PC-9 (cell line): ENCODE measurements around the gene OR8S1. TPM values are rescaled to one million over a fixed set of nuclear protein-coding genes. Genes with fewer than 3 reads are reported as not detected.

ENCODE experiments used
- BruUV-seq: library from RNA; stranded (reverse); fragments of 400-500 nt; replicated peaks from 2 replicates; lab custom pipeline; 2021; lab: Mats Ljungman, UMichigan
- CTCF ChIA-PET: fragments of 300-600 bp; sonication (Branson Sonifier 250); formaldehyde crosslinking; loops from one replicate; lab custom pipeline; 2022; ENCODE audit warnings: antibody characterized with exemption; lab: Charles Lee
- POLR2A ChIA-PET: fragments of 300-600 bp; sonication (Branson Sonifier 250); formaldehyde crosslinking; loops from one replicate; lab custom pipeline; 2022; ENCODE audit warnings: antibody characterized with exemption; ENCODE audit not compliant: unreplicated experiment; lab: Charles Lee
- DNase-seq, 2 experiments: peaks; one replicate each; pipeline versions ENCODE4 v3.0.0 to v3.0.0-alpha.2; 2015 to 2022; ENCODE audit warnings: mixed read lengths in 1 of 2
- H2AFZ ChIP-seq: fragments of 200-600 bp; sonication (generic); 2 replicates; pipeline ENCODE4 v1.8.1; 2017; ENCODE audit warnings: antibody characterized with exemption
- H3F3A ChIP-seq: fragments of 200-600 bp; sonication (generic); 2 replicates; pipeline ENCODE4 v1.8.1; 2017; ENCODE audit warnings: antibody characterized with exemption, mild to moderate bottlenecking, low read depth; ENCODE audit not compliant: insufficient read depth
- H3K27ac ChIP-seq: fragments of 200-600 bp; sonication (generic); 2 replicates; pipeline ENCODE4 v1.6.1; 2016; ENCODE audit warnings: mixed run types
- H3K27me3 ChIP-seq: fragments of 200-600 bp; sonication (generic); 2 replicates; pipeline ENCODE4 v1.6.1; 2016; ENCODE audit warnings: low read depth, mixed run types; ENCODE audit not compliant: insufficient read depth
- H3K36me3 ChIP-seq: fragments of 200-600 bp; sonication (generic); 2 replicates; pipeline ENCODE4 v1.6.1; 2016; ENCODE audit warnings: low read depth, mixed run types
- H3K4me1 ChIP-seq: fragments of 200-600 bp; sonication (generic); replicated peaks from 2 replicates; pipeline ENCODE4 v1.6.1; 2016; ENCODE audit warnings: mixed run types; ENCODE audit not compliant: insufficient read depth
- H3K4me2 ChIP-seq: fragments of 200-600 bp; sonication (generic); 2 replicates; pipeline ENCODE4 v1.6.1; 2017; ENCODE audit warnings: mixed run types
- H3K4me3 ChIP-seq: fragments of 200-600 bp; sonication (generic); 2 replicates; pipeline ENCODE4 v1.6.1; 2016; ENCODE audit warnings: mixed run types
- H3K79me2 ChIP-seq: fragments of 200-600 bp; sonication (generic); 2 replicates; pipeline ENCODE4 v1.6.1; 2017; ENCODE audit warnings: low read depth, mixed run types
- H3K9me2 ChIP-seq: fragments of 200-600 bp; sonication (generic); 2 replicates; pipeline ENCODE4 v1.8.1; 2017; ENCODE audit warnings: mild to moderate bottlenecking; ENCODE audit not compliant: insufficient read depth
- H3K9me3 ChIP-seq: fragments of 200-600 bp; sonication (generic); 2 replicates; pipeline ENCODE4 v1.8.1; 2016; ENCODE audit warnings: low read depth; ENCODE audit not compliant: insufficient read depth
- H4K20me1 ChIP-seq: fragments of 200-600 bp; sonication (generic); 2 replicates; pipeline ENCODE4 v1.8.1; 2017; ENCODE audit not compliant: insufficient read depth
- EZH2 ChIP-seq: fragments of 200-600 bp; sonication (generic); IDR thresholded peaks from 2 replicates; pipeline ENCODE4 v1.8.0; 2017; ENCODE audit warnings: antibody characterized with exemption, low read depth
- intact Hi-C: fragments of 100-400 bp; cut with micrococcal nuclease; formaldehyde crosslinking; loops from one replicate; pipeline ENCODE4 v1.10.0; 2022; ENCODE audit not compliant: unreplicated experiment
- total RNA-seq: library from RNA; stranded (reverse); gene quantifications from 2 replicates; pipeline ENCODE4 v1.2.3, GENCODE V29; 2021
- TF ChIP-seq, protein P1 (sequence below): fragments of 200-600 bp; sonication (generic); conservative IDR thresholded peaks from 2 replicates; pipeline ENCODE4 v1.6.1; 2017; ENCODE audit warnings: mixed run types, antibody characterized with exemption, mild to moderate bottlenecking, moderate library complexity

The OR8S1 gene
- total RNA-seq, 1 experiment from 2014 or later: not detected

DNA sequence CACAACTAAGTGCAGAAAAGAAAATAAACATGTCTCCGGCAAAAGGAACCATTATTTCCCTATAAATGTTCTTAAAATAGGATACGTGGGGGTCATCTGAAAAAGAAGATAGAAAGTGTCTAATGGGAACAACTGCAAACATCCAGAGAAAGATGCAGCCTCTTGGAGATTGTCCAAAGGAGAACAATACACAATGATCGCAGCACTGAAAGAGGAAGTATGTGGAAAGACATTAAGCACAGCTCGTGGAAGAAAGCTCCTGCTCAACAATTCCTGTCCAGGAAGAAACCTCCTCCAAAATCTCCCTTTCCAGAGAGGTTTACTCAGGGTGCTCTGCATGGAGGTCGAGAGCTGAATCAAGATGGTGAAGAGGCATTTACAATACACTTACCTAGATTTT, 46.9 kb downstream of the OR8S1 start:
- Histone ChIP-seq H3K4me1 (no peaks in the 10 kb centered on the region), H3K27me3 (peaks cover 50% of the 10 kb centered on the region), H3K36me3 (no peaks in the 10 kb centered on the region), H3K79me2 (no peaks in the 10 kb centered on the region), H3K4me2 (no peak overlapping the region), H2AFZ (no peak overlapping the region), H4K20me1 (no peaks in the 10 kb centered on the region), H3F3A (no peaks in the 10 kb centered on the region), H3K4me3 (no peak overlapping the region), H3K9me2 (no peaks in the 10 kb centered on the region), H3K27ac (no peak overlapping the region), H3K9me3 (no peaks in the 10 kb centered on the region)
- intact Hi-C loops: no loop called here
- TF ChIP-seq EZH2: no peak
- TF ChIP-seq, protein P1, sequence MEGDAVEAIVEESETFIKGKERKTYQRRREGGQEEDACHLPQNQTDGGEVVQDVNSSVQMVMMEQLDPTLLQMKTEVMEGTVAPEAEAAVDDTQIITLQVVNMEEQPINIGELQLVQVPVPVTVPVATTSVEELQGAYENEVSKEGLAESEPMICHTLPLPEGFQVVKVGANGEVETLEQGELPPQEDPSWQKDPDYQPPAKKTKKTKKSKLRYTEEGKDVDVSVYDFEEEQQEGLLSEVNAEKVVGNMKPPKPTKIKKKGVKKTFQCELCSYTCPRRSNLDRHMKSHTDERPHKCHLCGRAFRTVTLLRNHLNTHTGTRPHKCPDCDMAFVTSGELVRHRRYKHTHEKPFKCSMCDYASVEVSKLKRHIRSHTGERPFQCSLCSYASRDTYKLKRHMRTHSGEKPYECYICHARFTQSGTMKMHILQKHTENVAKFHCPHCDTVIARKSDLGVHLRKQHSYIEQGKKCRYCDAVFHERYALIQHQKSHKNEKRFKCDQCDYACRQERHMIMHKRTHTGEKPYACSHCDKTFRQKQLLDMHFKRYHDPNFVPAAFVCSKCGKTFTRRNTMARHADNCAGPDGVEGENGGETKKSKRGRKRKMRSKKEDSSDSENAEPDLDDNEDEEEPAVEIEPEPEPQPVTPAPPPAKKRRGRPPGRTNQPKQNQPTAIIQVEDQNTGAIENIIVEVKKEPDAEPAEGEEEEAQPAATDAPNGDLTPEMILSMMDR: no peak
- POLR2A ChIA-PET: no interaction called here
- BruUV-seq: no TSS peak
- CTCF ChIA-PET: no interaction called here
- DNase-seq: no peak

Other genes starting within 250 kb of the OR8S1 start
- gene ZNF641, start 174.7 kb upstream of the OR8S1 start, total RNA-seq: 1.4 and 2.5 TPM in 2 replicates
- not detected in 2 replicates for gene ANP32D, start 53.1 kb upstream of the OR8S1 start, total RNA-seq
- not detected in 2 replicates for gene C12orf54, start 43.1 kb upstream of the OR8S1 start, total RNA-seq
- not detected in 2 replicates for gene LALBA, start 44.4 kb downstream of the OR8S1 start, total RNA-seq
- 21.8 and 28.2 TPM in 2 replicates for gene KANSL2, start 156.6 kb downstream of the OR8S1 start, total RNA-seq
- 20.3 and 50.8 TPM in 2 replicates for gene CCNT1, start 191.1 kb downstream of the OR8S1 start, total RNA-seq